GM21367 (cell line): ENCODE results near the gene CENPV.
"Not testable (repeated sequence)": the region's sequence is repeated elsewhere in the genome, so short reads cannot be mapped to it uniquely, and the experiment has no call there.

Source experiments
- ATAC-seq: cut with Tn5 transposase; IDR thresholded peaks from one replicate; pipeline ENCODE4 v1.9.1; 2021; ENCODE audit not compliant: unreplicated experiment

CENPV gene

GRCh38 chr17:16353317-16354174 is at the start of gene CENPV:
CENPV (minus strand) TSS chr17:16353469; CDS start chr17:16353436, 33 bp downstream.
- peak; percentile 53 for ATAC-seq

- no peak for ATAC-seq
Observed at GRCh38 chr17:16398270-16399267, 45.3 kb upstream of the CENPV start.

- not testable (repeated sequence) for ATAC-seq
Observed at GRCh38 chr17:16396693-16397092, 43.4 kb upstream of the CENPV start.

GRCh38 chr17:16395887-16396286 is 42.6 kb upstream of the CENPV start:
- ATAC-seq: not testable (repeated sequence)

GRCh38 chr17:16392491-16392890 is 39.2 kb upstream of the CENPV start:
- ATAC-seq: not testable (repeated sequence)

GRCh38 chr17:16391451-16391850 is 38.2 kb upstream of the CENPV start:
- ATAC-seq: no peak

- not testable (repeated sequence) for ATAC-seq
Observed at GRCh38 chr17:16386126-16386507, 32.8 kb upstream of the CENPV start.

- ATAC-seq: no peak
Observed at GRCh38 chr17:16384557-16384956, 31.3 kb upstream of the CENPV start.

- ATAC-seq: no peak
Observed at GRCh38 chr17:16383772-16384287, 30.6 kb upstream of the CENPV start.

GRCh38 chr17:16383216-16383615 is 29.9 kb upstream of the CENPV start:
- ATAC-seq: no peak

GRCh38 chr17:16381496-16381820 is 28.2 kb upstream of the CENPV start:
- peak; percentile 8 for ATAC-seq

GRCh38 chr17:16380640-16381495 is 27.6 kb upstream of the CENPV start, which contains the start of gene UBB:
UBB (plus strand) TSS chr17:16381091; CDS start chr17:16381908, 817 bp downstream.
- peak; percentile 80 for ATAC-seq

GRCh38 chr17:16379654-16380053 is 26.4 kb upstream of the CENPV start:
- ATAC-seq: no peak

GRCh38 chr17:16378636-16379282 is 25.5 kb upstream of the CENPV start:
- no peak for ATAC-seq

GRCh38 chr17:16377941-16378341 is 24.7 kb upstream of the CENPV start:
- ATAC-seq: no peak

- ATAC-seq: no peak
Observed at GRCh38 chr17:16374146-16374938, 21.1 kb upstream of the CENPV start.

GRCh38 chr17:16371742-16372141 is 18.5 kb upstream of the CENPV start:
- ATAC-seq: no peak

- ATAC-seq: no peak
Observed at GRCh38 chr17:16364625-16365024, 11.4 kb upstream of the CENPV start.
